Prostate gland (tissue), 2 donors: ENCODE data around the gene BANP. TPM values are rescaled to one million over a fixed set of nuclear protein-coding genes. Genes with fewer than 3 reads are reported as not detected.
"Not testable (repeated sequence)": the region's sequence is repeated elsewhere in the genome, so short reads cannot be mapped to it uniquely, and the experiment has no call there.

Experiments used
- DNase-seq: peaks from one replicate; pipeline ENCODE4 v3.0.0-alpha.2; 2019; ENCODE audit warnings: low spot score
- H3K27ac ChIP-seq, 2 donors: fragments of 200-600 bp; sonication (generic); 2 replicates each; pipeline ENCODE4 v1.5.1; 2017 to 2019
- H3K27me3 ChIP-seq: fragments of 200-600 bp; sonication (generic); replicated peaks from 2 replicates; pipeline ENCODE4 v1.5.1; 2019; ENCODE audit not compliant: insufficient read depth
- H3K36me3 ChIP-seq, 2 donors: fragments of 200-600 bp; sonication (generic); 1 replicate in 1 of 2; 2 replicates in 1 of 2; pipeline versions ENCODE4 v1.5.1 to v1.8.1; 2017 to 2019
- H3K4me1 ChIP-seq: fragments of 200-600 bp; sonication (generic); replicated peaks from 2 replicates; pipeline ENCODE4 v1.5.1; 2019
- H3K4me3 ChIP-seq, 2 donors: fragments of 200-600 bp; sonication (generic); 2 replicates each; pipeline ENCODE4 v1.5.1; 2017 to 2019
- H3K9me3 ChIP-seq: fragments of 200-600 bp; sonication (generic); 2 replicates; pipeline ENCODE4 v1.5.1; 2017
- POLR2A ChIP-seq: fragments of 450-650 bp; IDR thresholded peaks from one replicate; pipeline ENCODE4 v1.6.1; 2016; ENCODE audit warnings: antibody characterized with exemption, mild to moderate bottlenecking
- POLR2AphosphoS5 ChIP-seq: sonication (generic); formaldehyde crosslinking; IDR thresholded peaks from one replicate; pipeline ENCODE4 v1.6.1; 2017; ENCODE audit warnings: antibody characterized with exemption
- WGBS: methylation state at CpG from one replicate; pipeline ENCODE4 v1.1.5; 2018; 5-methylcytosine and 5-hydroxymethylcytosine counted together
- intact Hi-C: fragments of 100-400 bp; cut with DNase I; formaldehyde crosslinking; loops from one replicate; pipeline ENCODE4 v1.14.2; 2022
- total RNA-seq, 2 donors: library from RNA; depleted of rRNA; stranded (reverse); fragments of >200 nt; gene quantifications; one replicate each; pipeline ENCODE4 v1.1.0, GENCODE V29; 2016
- TF ChIP-seq, protein P1 (sequence below), 4 experiments: fragments of 200-600 bp in 2 of 4; fragments of 450-650 bp in 2 of 4; sonication (generic) in 2 of 4; IDR thresholded peaks; 1 replicate in 3 of 4; 2 replicates in 1 of 4; pipeline ENCODE4 v1.5.1; 2016 to 2019; ENCODE audit warnings: antibody characterized with exemption in 4 of 4, mild to moderate bottlenecking in 2 of 4, moderate library complexity in 2 of 4

The BANP gene
- total RNA-seq, 2 donors from 2014 or later = 32.2 to 47.3 TPM

DNA sequence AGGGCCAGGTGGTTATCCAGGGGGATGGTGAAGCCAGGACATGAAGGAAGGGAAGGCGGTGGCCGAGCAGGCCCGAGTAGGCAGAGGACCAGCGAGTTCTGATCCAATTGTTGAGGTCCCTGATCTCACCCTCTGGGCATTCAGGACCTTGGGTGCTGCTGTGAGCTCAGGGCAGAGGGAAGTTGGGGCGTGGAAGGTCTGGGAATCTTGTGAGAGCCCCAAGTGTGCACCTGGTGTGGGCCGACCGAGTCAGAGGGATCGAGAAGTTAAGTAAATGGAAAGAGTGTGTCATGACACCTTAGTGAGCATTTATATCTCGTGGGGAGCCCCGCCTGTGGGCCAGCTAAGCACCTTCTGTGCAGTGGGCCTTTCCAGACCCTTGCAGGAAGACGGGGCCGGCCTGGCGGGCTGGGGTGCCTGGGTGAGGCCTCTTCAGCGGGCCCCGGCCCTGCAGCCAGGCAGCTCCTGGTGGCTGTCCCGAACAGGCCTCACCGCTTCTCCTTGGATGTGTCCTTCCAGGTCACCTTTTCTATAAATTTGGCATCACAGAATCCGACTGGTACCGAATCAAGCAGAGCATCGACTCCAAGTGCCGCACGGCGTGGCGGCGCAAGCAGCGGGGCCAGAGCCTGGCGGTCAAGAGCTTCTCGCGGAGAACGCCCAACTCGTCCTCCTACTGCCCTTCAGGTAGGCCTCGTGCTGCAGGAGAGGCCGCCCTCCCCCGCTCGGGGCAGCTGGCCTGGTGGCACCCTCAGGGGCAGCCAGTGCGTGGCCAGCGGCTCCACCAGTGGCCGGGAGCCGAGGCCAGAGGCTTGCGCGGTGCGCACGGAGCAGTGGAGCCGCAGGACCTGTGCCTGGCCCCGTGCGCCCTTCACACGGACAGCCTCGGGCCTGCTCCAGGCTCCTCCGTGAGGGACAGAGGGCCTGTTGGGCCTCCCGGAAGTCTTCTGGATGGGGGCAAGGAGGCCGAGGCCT, 76.0 kb downstream of the BANP start:
- Histone ChIP-seq H3K27ac (no peak overlapping the region), H3K4me3 (no peak overlapping the region), H3K27me3 (no peaks in the 10 kb centered on the region), H3K36me3 (peaks cover 0 to 4% of the 10 kb centered on the region in 2 donors), H3K4me1 (no peaks in the 10 kb centered on the region), H3K9me3 (no peaks in the 10 kb centered on the region)
- TF ChIP-seq POLR2A (no peak), POLR2AphosphoS5 (no peak)
- TF ChIP-seq, protein P1, sequence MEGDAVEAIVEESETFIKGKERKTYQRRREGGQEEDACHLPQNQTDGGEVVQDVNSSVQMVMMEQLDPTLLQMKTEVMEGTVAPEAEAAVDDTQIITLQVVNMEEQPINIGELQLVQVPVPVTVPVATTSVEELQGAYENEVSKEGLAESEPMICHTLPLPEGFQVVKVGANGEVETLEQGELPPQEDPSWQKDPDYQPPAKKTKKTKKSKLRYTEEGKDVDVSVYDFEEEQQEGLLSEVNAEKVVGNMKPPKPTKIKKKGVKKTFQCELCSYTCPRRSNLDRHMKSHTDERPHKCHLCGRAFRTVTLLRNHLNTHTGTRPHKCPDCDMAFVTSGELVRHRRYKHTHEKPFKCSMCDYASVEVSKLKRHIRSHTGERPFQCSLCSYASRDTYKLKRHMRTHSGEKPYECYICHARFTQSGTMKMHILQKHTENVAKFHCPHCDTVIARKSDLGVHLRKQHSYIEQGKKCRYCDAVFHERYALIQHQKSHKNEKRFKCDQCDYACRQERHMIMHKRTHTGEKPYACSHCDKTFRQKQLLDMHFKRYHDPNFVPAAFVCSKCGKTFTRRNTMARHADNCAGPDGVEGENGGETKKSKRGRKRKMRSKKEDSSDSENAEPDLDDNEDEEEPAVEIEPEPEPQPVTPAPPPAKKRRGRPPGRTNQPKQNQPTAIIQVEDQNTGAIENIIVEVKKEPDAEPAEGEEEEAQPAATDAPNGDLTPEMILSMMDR (IDR thresholded peaks at IDR 0.05) = no peak
- WGBS = 97% methylated on average over 49 of the region's 51 CpGs
- intact Hi-C loops = no loop called here
- DNase-seq = no peak

DNA sequence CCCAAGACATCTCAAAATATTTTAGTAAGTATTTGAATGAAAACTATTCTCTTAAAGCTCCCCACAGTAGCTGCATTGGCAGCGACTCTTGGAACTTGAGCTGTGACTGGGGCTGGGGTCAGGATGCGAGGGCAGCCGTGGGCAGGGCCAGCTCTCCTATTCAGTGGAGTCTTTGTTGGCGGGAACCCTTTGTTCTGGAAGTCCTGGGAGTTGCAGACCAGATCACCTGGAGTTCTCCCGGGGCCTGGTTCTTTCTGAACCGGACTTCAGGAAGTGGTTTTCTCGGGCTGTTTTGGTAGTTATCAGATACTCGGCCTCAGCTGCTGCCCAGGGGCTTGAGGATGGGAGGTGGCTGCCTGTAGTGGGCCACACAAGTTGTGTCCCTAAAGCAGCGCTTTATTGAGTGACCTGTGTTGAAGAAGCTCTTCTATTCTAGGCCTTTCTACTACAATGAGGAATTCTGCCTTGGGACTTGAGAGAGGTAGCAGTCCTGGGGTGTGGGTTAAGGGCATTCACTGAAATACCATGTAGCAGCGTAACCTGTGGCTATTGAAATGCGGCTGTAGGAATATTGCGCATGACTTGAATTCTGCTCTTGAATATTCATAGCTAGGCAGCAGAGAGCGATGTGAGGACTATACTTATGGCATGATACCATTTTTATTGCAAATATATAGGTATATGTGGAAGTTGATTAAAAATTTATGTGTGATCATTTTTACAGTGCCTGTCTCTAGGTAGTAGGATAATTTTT, 77.1 kb downstream of the BANP start:
- intact Hi-C loops, H3K27me3 ChIP-seq, H3K4me1 ChIP-seq, H3K27ac ChIP-seq, DNase-seq, H3K4me3 ChIP-seq, H3K9me3 ChIP-seq, H3K36me3 ChIP-seq: not testable (repeated sequence)
- 94% methylated on average over 13 of the region's 13 CpGs for WGBS

DNA sequence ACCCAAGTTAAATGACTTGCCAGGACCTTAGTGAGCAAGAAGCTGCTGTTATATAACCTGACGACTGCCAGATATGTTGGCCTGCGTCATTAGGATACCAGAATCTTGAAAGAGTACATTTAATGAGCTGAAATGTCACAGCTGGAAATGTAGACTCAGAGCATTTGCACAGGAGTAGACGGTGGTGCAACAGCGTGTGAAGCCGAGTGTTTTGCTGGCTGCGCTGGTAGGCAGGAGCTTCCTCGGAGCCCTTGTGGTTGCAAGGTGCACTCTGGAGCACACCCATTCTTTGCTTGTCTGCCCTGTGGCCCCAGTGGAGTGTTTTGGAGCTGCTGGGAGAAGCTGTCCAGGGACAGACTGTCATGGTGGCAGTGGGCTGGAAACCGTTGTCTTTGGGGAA, 79.3 kb downstream of the BANP start:
- no peak overlapping the region for H3K4me3 ChIP-seq
- H3K27ac ChIP-seq = no peak overlapping the region
- H3K4me1 ChIP-seq = no peaks in the 10 kb centered on the region
- 71% methylated on average over 8 of the region's 8 CpGs for WGBS
- intact Hi-C loops = no loop called here
- peaks cover 0 to 4% of the 10 kb centered on the region in 2 donors for H3K36me3 ChIP-seq
- no peak for DNase-seq
- TF ChIP-seq POLR2AphosphoS5 (no peak), POLR2A (no peak)
- TF ChIP-seq, protein P1 (IDR thresholded peaks at IDR 0.05) = no peak
- H3K27me3 ChIP-seq = no peaks in the 10 kb centered on the region
- H3K9me3 ChIP-seq = no peaks in the 10 kb centered on the region

DNA sequence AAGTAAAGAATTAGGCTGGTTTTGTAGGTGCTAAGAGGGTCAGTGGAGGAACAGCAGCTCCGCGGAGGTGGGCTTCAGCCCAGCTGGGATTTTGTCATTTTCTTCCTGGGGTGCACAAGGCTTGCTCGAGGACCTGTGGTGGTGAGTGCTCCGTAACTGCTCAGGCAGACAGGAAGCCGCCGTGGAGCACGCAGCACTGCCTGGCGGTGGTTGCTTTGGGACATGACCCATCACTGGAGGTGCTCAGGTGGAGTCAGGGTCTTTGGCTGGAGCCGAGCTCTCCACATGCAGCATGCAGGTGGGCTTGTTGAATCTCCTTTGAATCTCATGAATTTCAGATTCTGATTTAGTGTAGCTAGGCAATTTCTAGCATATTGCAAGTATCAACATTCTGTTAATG, 79.7 kb downstream of the BANP start:
- H3K4me3 ChIP-seq, H3K36me3 ChIP-seq, H3K27ac ChIP-seq, intact Hi-C loops, DNase-seq, H3K4me1 ChIP-seq, H3K27me3 ChIP-seq, H3K9me3 ChIP-seq: not testable (repeated sequence)
- 98% methylated on average over 9 of the region's 9 CpGs for WGBS

DNA sequence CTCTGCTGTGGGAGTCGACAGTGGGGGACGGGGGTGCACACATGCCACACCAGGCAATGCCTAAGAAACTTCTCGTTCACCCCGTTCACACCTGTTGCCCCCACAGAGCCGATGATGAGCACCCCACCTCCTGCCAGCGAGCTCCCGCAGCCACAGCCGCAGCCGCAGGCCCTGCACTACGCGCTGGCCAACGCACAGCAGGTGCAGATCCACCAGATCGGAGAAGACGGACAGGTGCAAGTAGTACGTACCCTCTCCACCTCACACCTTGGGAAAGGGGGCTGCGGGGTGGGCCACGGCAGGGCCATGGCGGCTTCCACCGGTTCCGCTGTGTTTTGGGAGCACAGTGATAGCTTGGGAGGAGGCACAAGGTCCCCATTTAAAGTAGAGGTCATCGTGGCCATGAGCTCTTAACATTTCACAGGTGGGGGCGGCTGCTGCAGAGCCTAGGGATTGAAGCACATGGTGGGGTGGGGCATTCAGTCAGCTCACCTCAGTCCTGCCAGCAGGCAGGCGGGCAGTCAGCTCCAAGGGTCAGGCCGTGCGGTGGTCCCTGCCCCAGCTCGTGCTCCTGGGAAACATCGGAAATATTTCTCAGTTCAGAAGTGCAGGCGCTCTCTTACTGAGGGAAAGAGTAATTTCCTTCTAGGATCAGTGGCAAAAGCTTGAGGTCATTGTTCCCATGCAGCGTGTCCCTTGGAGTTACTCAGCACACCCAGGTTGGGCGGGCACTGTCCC, 81.9 kb downstream of the BANP start:
- H3K27me3 ChIP-seq, DNase-seq, H3K27ac ChIP-seq, H3K4me1 ChIP-seq, H3K4me3 ChIP-seq, H3K9me3 ChIP-seq, intact Hi-C loops, H3K36me3 ChIP-seq: not testable (repeated sequence)
- WGBS = 95% methylated on average over 27 of the region's 30 CpGs

DNA sequence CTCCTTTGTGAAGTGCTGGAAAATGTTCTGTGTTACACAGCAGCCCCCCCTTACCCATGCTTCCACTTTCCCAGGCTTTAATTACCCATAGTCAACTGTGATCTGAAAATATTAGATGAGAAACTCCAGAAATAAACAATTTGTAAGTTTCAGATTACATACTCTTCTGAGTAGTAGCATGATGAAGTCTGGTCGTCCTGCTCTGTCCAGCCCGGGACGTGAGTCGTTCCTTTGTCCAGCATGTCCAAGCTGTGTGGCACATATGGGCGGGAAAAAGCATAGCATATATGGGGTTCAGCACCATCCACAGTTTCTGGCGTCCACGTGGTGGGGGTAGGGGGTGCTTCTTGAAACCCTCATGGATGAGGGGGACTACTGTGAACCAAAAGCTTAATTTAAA, 83.5 kb downstream of the BANP start:
- Histone ChIP-seq H3K27me3 (no peaks in the 10 kb centered on the region), H3K4me3 (no peak overlapping the region), H3K36me3 (no peaks in the 10 kb centered on the region), H3K27ac (no peak overlapping the region), H3K9me3 (no peaks in the 10 kb centered on the region), H3K4me1 (no peaks in the 10 kb centered on the region)
- TF ChIP-seq, protein P1 (IDR thresholded peaks at IDR 0.05) = no peak
- TF ChIP-seq POLR2AphosphoS5 = no peak
- no peak for TF ChIP-seq POLR2A
- intact Hi-C loops = no loop called here
- WGBS = 78% methylated on average over 7 of the region's 7 CpGs
- no peak for DNase-seq
